GM12865 (cell line): ENCODE results near the gene SPINT3.

Experiments
- DNase-seq: peaks from one replicate; pipeline ENCODE4 v3.0.0; 2010; ENCODE audit warnings: low read depth
- H3K4me3 ChIP-seq: 2 replicates; pipeline ENCODE4 v1.5.1; 2011; ENCODE audit warnings: mild to moderate bottlenecking, low read depth, low read length, control low read depth
- CTCF ChIP-seq: IDR thresholded peaks from 2 replicates; pipeline ENCODE4 v1.5.1; 2011; ENCODE audit warnings: low read length, control low read depth, low read depth, inconsistent platforms; ENCODE audit not compliant: insufficient read depth; ENCODE audit errors: missing control alignments

Gene SPINT3

GRCh38 chr20:45523821-45524220 is 8.4 kb upstream of the SPINT3 start:
- H3K4me3 ChIP-seq: no peak overlapping the region
- no peak for TF ChIP-seq CTCF
- no peak for DNase-seq

- no peak overlapping the region for H3K4me3 ChIP-seq
- no peak for TF ChIP-seq CTCF
- DNase-seq: no peak
Observed at GRCh38 chr20:45518282-45518681, 2.9 kb upstream of the SPINT3 start.

GRCh38 chr20:45510242-45510862 is 5.1 kb downstream of the SPINT3 start:
- no peak overlapping the region for H3K4me3 ChIP-seq
- no peak for DNase-seq
- no peak for TF ChIP-seq CTCF

- TF ChIP-seq CTCF: no peak
- no peak for DNase-seq
- no peak overlapping the region for H3K4me3 ChIP-seq
Observed at GRCh38 chr20:45509091-45509490, 6.3 kb downstream of the SPINT3 start.

GRCh38 chr20:45508068-45508886 is 7.1 kb downstream of the SPINT3 start:
- H3K4me3 ChIP-seq: no peak overlapping the region
- TF ChIP-seq CTCF: no peak
- peak; percentile 1 for DNase-seq

GRCh38 chr20:45507011-45507820 is 8.2 kb downstream of the SPINT3 start:
- H3K4me3 ChIP-seq: no peak overlapping the region
- DNase-seq: peak; percentile 16
- no peak for TF ChIP-seq CTCF
